GM13976 (cell line): ENCODE measurements around the gene PHGDH.

Source experiments
- DNase-seq: peaks from one replicate; pipeline ENCODE4 v3.0.0; 2012; ENCODE audit warnings: low spot score
- CTCF ChIP-seq: IDR thresholded peaks from 2 replicates; pipeline ENCODE4 v1.5.1; 2012; ENCODE audit warnings: borderline replicate concordance, mild to moderate bottlenecking; ENCODE audit not compliant: insufficient read depth; ENCODE audit errors: extremely low read depth, missing control alignments, control extremely low read depth
- in situ Hi-C: fragments of 300-500 bp; cut with MboI; formaldehyde crosslinking; loops from one replicate; pipeline ENCODE4 v1.12.0; 2022; ENCODE audit warnings: low sequenced_read_pairs, mixed read lengths, inconsistent platforms; ENCODE audit not compliant: unreplicated experiment

PHGDH gene

GRCh38 chr1:119744598-119744942 lies 32.8 kb downstream of the PHGDH start:
- in situ Hi-C loops, result no loop called here
- no peak for TF ChIP-seq CTCF
- DNase-seq, result no peak

GRCh38 chr1:119745034-119745433 lies 33.3 kb downstream of the PHGDH start:
- in situ Hi-C loops, result no loop called here
- no peak for DNase-seq

GRCh38 chr1:119747451-119747850 lies 35.7 kb downstream of the PHGDH start:
- TF ChIP-seq CTCF, result no peak
- DNase-seq, result no peak
- in situ Hi-C loops, result no loop called here

More at GRCh38 chr1:119745034-119745433, 33.3 kb downstream of the PHGDH start:
- TF ChIP-seq CTCF, result no peak

GRCh38 chr1:119748040-119748439 lies 36.3 kb downstream of the PHGDH start:
- no peak for TF ChIP-seq CTCF
- in situ Hi-C loops, result no loop called here
- DNase-seq, result no peak

GRCh38 chr1:119752592-119752991 lies 40.9 kb downstream of the PHGDH start:
- no peak for DNase-seq
- no peak for TF ChIP-seq CTCF
- in situ Hi-C loops, result no loop called here

GRCh38 chr1:119758584-119758983 lies 46.9 kb downstream of the PHGDH start:
- DNase-seq, result no peak
- in situ Hi-C loops, result no loop called here
- no peak for TF ChIP-seq CTCF

GRCh38 chr1:119762409-119762808 lies 50.7 kb downstream of the PHGDH start:
- no peak for DNase-seq
- TF ChIP-seq CTCF, result no peak
- in situ Hi-C loops, result no loop called here
